CD14-positive monocyte (primary cell): ENCODE data around the gene OSMR. TPM values are rescaled to one million over a fixed set of nuclear protein-coding genes. Genes with fewer than 3 reads are reported as not detected.

Experiments used
- DNase-seq, 3 donors: peaks; one replicate each; pipeline ENCODE4 v3.0.0-alpha.2; 2011 to 2022
- H2AFZ ChIP-seq: 2 replicates; pipeline ENCODE4 v1.6.0; 2012; ENCODE audit warnings: mild to moderate bottlenecking, low read depth, low read length, inconsistent platforms; ENCODE audit not compliant: insufficient read depth, poor library complexity, severe bottlenecking
- H3K27ac ChIP-seq, 2 donors: 1 replicate in 1 of 2; 2 replicates in 1 of 2; pipeline ENCODE4 v1.5.1; 2012 to 2013; ENCODE audit warnings: low read length in 2 of 2, control low read depth in 1 of 2, inconsistent platforms in 1 of 2, low read depth in 1 of 2, mild to moderate bottlenecking in 1 of 2
- H3K27me3 ChIP-seq, 2 donors: one replicate each; pipeline versions ENCODE4 v1.6.0 to v1.6.1; 2011 to 2013; ENCODE audit warnings: low read length in 2 of 2; ENCODE audit not compliant: control insufficient read depth in 2 of 2, insufficient read depth in 2 of 2
- H3K36me3 ChIP-seq, 2 donors: replicated peaks in 1 of 2; 1 replicate in 1 of 2; 2 replicates in 1 of 2; pipeline versions ENCODE4 v1.5.1 to v1.6.1; 2012 to 2013; ENCODE audit warnings: low read length in 2 of 2, control low read depth in 1 of 2, inconsistent platforms in 1 of 2, mild to moderate bottlenecking in 1 of 2; ENCODE audit not compliant: insufficient read depth in 2 of 2, control insufficient read depth in 1 of 2
- H3K4me1 ChIP-seq, 2 donors: 1 replicate in 1 of 2; 2 replicates in 1 of 2; pipeline versions ENCODE4 v1.5.1 to v1.6.1; 2012 to 2013; ENCODE audit warnings: low read length in 2 of 2, control low read depth in 1 of 2, inconsistent platforms in 1 of 2, mild to moderate bottlenecking in 1 of 2, moderate library complexity in 1 of 2; ENCODE audit not compliant: insufficient read depth in 2 of 2, control insufficient read depth in 1 of 2
- H3K4me2 ChIP-seq: replicated peaks from 2 replicates; pipeline ENCODE3; 2012; ENCODE audit warnings: low read length, moderate library complexity, mild to moderate bottlenecking; ENCODE audit not compliant: poor library complexity, severe bottlenecking; ENCODE audit errors: extremely low read depth
- H3K4me3 ChIP-seq, 3 experiments: fragments of 200-600 bp in 1 of 3; sonication (generic) in 1 of 3; replicated peaks in 1 of 3; 1 replicate in 2 of 3; 2 replicates in 1 of 3; pipeline ENCODE4 v1.5.1; 2011 to 2013; ENCODE audit warnings: low read length in 3 of 3, mild to moderate bottlenecking in 3 of 3, control low read depth in 2 of 3, low read depth in 2 of 3, inconsistent platforms in 1 of 3, moderate library complexity in 1 of 3
- H3K79me2 ChIP-seq: 2 replicates; pipeline ENCODE4 v1.6.0; 2012; ENCODE audit warnings: mild to moderate bottlenecking, control low read depth, inconsistent platforms, low read length, moderate library complexity; ENCODE audit not compliant: insufficient read depth
- H3K9ac ChIP-seq: 2 replicates; pipeline ENCODE4 v1.6.0; 2017; ENCODE audit warnings: low read length, mild to moderate bottlenecking; ENCODE audit not compliant: insufficient read depth, poor library complexity, severe bottlenecking
- H3K9me3 ChIP-seq, 2 donors: replicated peaks in 1 of 2; 1 replicate in 1 of 2; 2 replicates in 1 of 2; pipeline versions ENCODE4 v1.5.1 to v1.6.1; 2012 to 2013; ENCODE audit warnings: low read length in 2 of 2, control low read depth in 1 of 2; ENCODE audit not compliant: control insufficient read depth in 1 of 2, insufficient read depth in 1 of 2
- H4K20me1 ChIP-seq: 2 replicates; pipeline ENCODE4 v1.6.0; 2012; ENCODE audit warnings: mild to moderate bottlenecking, low read length, control low read depth, moderate library complexity; ENCODE audit not compliant: insufficient read depth
- H3K27ac Mint-ChIP-seq, 7 donors: one replicate each; pipeline ENCODE4 v1.8.0; 2020; ENCODE audit warnings: mild to moderate bottlenecking in 7 of 7, mixed read lengths in 7 of 7, moderate library complexity in 6 of 7, inconsistent platforms in 2 of 7
- H3K27me3 Mint-ChIP-seq, 3 donors: one replicate each; pipeline ENCODE4 v1.8.0; 2021 to 2022; ENCODE audit warnings: low read depth in 3 of 3, mild to moderate bottlenecking in 3 of 3, mixed read lengths in 3 of 3, moderate library complexity in 3 of 3, inconsistent platforms in 1 of 3
- H3K36me3 Mint-ChIP-seq, 2 donors: one replicate each; pipeline ENCODE4 v1.8.0; 2020; ENCODE audit warnings: mixed read lengths in 2 of 2, inconsistent platforms in 1 of 2, mild to moderate bottlenecking in 1 of 2
- H3K4me1 Mint-ChIP-seq: one replicate; pipeline ENCODE4 v1.8.0; 2020; ENCODE audit warnings: mild to moderate bottlenecking, mixed read lengths
- H3K4me3 Mint-ChIP-seq, 2 donors: one replicate each; pipeline ENCODE4 v1.8.0; 2020; ENCODE audit warnings: mild to moderate bottlenecking in 2 of 2, mixed read lengths in 2 of 2, moderate library complexity in 1 of 2
- H3K9me3 Mint-ChIP-seq, 7 donors: one replicate each; pipeline ENCODE4 v1.8.0; 2020 to 2022; ENCODE audit warnings: mixed read lengths in 7 of 7, mild to moderate bottlenecking in 6 of 7, moderate library complexity in 6 of 7, inconsistent platforms in 2 of 7
- CTCF ChIP-seq: fragments of 200-600 bp; IDR thresholded peaks from one replicate; pipeline ENCODE4 v1.8.0; 2022; ENCODE audit warnings: antibody characterized with exemption, mild to moderate bottlenecking
- WGBS: methylation state at CpG from one replicate; pipeline ENCODE4 v1.1.5; 2013; ENCODE audit warnings: missing lambda C conversion rate; ENCODE audit not compliant: insufficient coverage; 5-methylcytosine and 5-hydroxymethylcytosine counted together
- intact Hi-C, 2 donors: fragments of 100-400 bp; cut with micrococcal nuclease; formaldehyde crosslinking; loops; one replicate each; pipeline versions ENCODE4 v1.15.0 to v1.15.1; 2023
- polyA plus RNA-seq, 3 donors: library from polyadenylated mRNA; depleted of rRNA in 1 of 3; unstranded in 2 of 3; stranded (reverse) in 1 of 3; fragments of 300-500 nt in 2 of 3; fragments of >200 nt in 1 of 3; fragmentation: Illumina TruSeq in 2 of 3; gene quantifications; 1 replicate in 2 of 3; 2 replicates in 1 of 3; pipeline ENCODE4 v1.2.3, GENCODE V29; 2012 to 2021

OSMR gene
- polyA plus RNA-seq, 3 donors = not detected

DNA sequence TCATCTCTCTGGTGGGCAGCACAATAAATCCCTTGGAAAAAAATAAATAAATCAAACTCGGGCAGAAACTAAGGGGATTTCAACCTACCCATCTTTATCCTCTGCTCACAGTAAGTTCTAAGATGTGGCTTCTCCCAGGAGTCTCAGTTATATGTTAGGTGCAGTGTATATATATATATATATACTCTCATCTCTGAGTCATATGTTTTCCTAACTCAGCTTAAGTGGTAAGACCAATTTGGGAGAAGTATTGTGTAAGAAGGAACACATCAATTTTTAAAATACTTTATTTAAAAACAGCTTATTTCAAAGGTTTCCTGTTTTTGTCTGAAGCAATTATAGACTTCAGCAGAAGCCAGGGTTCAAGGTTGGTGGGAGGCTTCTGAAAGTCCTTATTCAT lies 20.3 kb upstream of the OSMR start:
- intact Hi-C loops = no loop called here
- WGBS = no CpG with 5 or more reads among the region's 1 CpG

DNA sequence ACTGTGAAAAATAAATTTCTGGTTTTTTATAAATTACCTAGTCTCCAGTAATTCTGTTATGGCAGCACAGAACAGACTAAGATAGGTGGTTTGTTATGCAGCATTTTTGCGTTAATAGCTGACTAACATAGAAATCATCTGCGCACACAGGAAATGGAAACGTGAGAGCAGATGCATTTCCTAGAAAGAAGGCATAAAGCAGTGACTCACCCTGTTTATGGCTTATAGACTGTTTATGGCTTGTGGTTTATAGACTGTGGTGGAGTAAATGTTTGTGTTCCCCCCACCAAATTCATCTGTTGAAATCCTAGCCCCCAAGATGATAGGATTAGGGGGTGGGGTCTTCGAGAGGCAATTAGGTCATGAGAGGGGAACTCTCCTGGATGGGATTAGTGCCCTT lies 18.3 kb upstream of the OSMR start:
- peaks cover 0 to 5% (median 2%) of the 10 kb centered on the region in 7 donors for H3K9me3 Mint-ChIP-seq
- peaks cover 7 to 26% (median 12%) of the 10 kb centered on the region in 3 donors for H3K27me3 Mint-ChIP-seq
- Histone ChIP-seq H3K9ac (no peak overlapping the region), H3K27me3 (peaks cover 8 to 14% of the 10 kb centered on the region in 2 donors), H3K4me3 (no peak overlapping the region), H4K20me1 (no peaks in the 10 kb centered on the region), H3K4me2 (no peak overlapping the region), H3K79me2 (no peaks in the 10 kb centered on the region), H3K27ac (no peak overlapping the region), H3K9me3 (peaks cover 3 to 9% of the 10 kb centered on the region in 2 donors), H3K36me3 (no peaks in the 10 kb centered on the region), H3K4me1 (no peaks in the 10 kb centered on the region), H2AFZ (no peak overlapping the region)
- H3K27ac Mint-ChIP-seq = no peak overlapping the region
- H3K4me3 Mint-ChIP-seq = no peak overlapping the region
- no peak for DNase-seq
- TF ChIP-seq CTCF = no peak
- whole genome bisulfite sequencing = 100% methylated on average over 1 of the region's 4 CpGs
- intact Hi-C loops = no loop called here
- H3K4me1 Mint-ChIP-seq = no peaks in the 10 kb centered on the region
- H3K36me3 Mint-ChIP-seq = no peaks in the 10 kb centered on the region

More for the DNA sequence above, 20.3 kb upstream of the OSMR start:
- H3K27ac Mint-ChIP-seq = no peak overlapping the region
- Histone ChIP-seq H4K20me1 (no peaks in the 10 kb centered on the region), H3K36me3 (no peaks in the 10 kb centered on the region), H2AFZ (no peak overlapping the region), H3K4me2 (no peak overlapping the region), H3K79me2 (no peaks in the 10 kb centered on the region), H3K4me3 (no peak overlapping the region), H3K27ac (no peak overlapping the region), H3K9me3 (peaks cover 11 to 12% of the 10 kb centered on the region in 2 donors), H3K9ac (no peak overlapping the region), H3K4me1 (no peaks in the 10 kb centered on the region), H3K27me3 (peaks cover 8 to 14% of the 10 kb centered on the region in 2 donors)
- peaks cover 2 to 12% (median 5%) of the 10 kb centered on the region in 7 donors for H3K9me3 Mint-ChIP-seq
- H3K4me1 Mint-ChIP-seq = no peaks in the 10 kb centered on the region
- no peak for TF ChIP-seq CTCF
- H3K36me3 Mint-ChIP-seq = no peaks in the 10 kb centered on the region
- DNase-seq = no peak
- no peak overlapping the region for H3K4me3 Mint-ChIP-seq
- H3K27me3 Mint-ChIP-seq = peaks cover 7 to 23% (median 9%) of the 10 kb centered on the region in 3 donors
